ENCODE measurements around the gene RNF25. TPM values are rescaled to one million over a fixed set of nuclear protein-coding genes. Genes with fewer than 3 reads are reported as not detected.

Gene RNF25
- total RNA-seq, 1 donor from 2014 or later: 44.7 TPM

DNA sequence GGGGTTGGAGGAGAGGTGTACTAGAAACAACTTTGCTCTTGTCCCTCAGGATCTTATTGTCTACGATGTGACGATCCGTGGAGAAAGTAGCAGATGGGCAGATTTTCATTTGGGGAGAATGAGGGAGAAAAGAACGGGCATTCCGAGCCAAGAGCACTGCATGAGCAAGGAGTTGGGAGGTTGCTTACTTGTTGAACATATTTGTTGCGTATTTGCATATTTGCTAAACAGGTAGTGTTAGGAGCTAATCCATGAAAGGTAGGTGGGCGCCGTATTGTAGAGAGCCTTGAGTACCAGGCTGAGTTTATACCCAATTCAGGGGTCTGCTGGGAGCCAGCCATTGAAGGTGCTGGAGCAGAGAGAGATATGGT lies 11.8 kb downstream of the RNF25 start:
- Mint-ChIP-seq H3K4me1 (ENCODE audit: low read depth, unreplicated experiment) (peaks cover 5% of the 10 kb centered on the region), H3K9me3 (ENCODE audit: unreplicated experiment) (no peaks in the 10 kb centered on the region), H3K4me3 (ENCODE audit: unreplicated experiment) (peak overlapping the region; percentile 98), H3K27me3 (ENCODE audit: low read depth, unreplicated experiment) (no peaks in the 10 kb centered on the region), H3K36me3 (ENCODE audit: low read depth, unreplicated experiment) (peaks cover 6% of the 10 kb centered on the region), H3K27ac (ENCODE audit: unreplicated experiment) (no peak overlapping the region)
- Histone ChIP-seq H2AFZ (ENCODE audit: low read depth, low read length) (peak overlapping the region; percentile 93), H3K4me1 (ENCODE audit: insufficient read depth, low read length) (peaks cover 10% of the 10 kb centered on the region), H3K9me3 (ENCODE audit: insufficient read depth, low read depth, low read length) (no peaks in the 10 kb centered on the region), H3K36me3 (ENCODE audit: insufficient read depth, low read length) (peaks cover 37% of the 10 kb centered on the region), H3K27ac (ENCODE audit: low read depth, low read length) (peak overlapping the region; percentile 21), H3K27me3 (ENCODE audit: insufficient read depth, low read length) (no peaks in the 10 kb centered on the region), H3K4me2 (ENCODE audit: low read length) (peak overlapping the region; percentile 91), H3K79me2 (ENCODE audit: insufficient read depth, low read length) (peaks cover 64% of the 10 kb centered on the region), H3K9ac (ENCODE audit: low read length) (peak overlapping the region; percentile 82), H3K4me3 (ENCODE audit: insufficient read depth, low read depth, low read length) (peak overlapping the region; percentile 86), H4K20me1 (ENCODE audit: insufficient read depth, low read length) (peaks cover 22% of the 10 kb centered on the region)
- DNase-seq (ENCODE audit: low read depth): no peak
- TF ChIP-seq EZH2 (IDR thresholded peaks at IDR 0.05; ENCODE audit: insufficient read depth, low read length) (no peak), CTCF (IDR thresholded peaks at IDR 0.05; ENCODE audit: insufficient read depth, low read depth, low read length) (no peak)
- FAIRE-seq: no peak

- Mint-ChIP-seq H3K27me3 (ENCODE audit: low read depth, unreplicated experiment) (no peaks in the 10 kb centered on the region), H3K27ac (ENCODE audit: unreplicated experiment) (peak within 1 kb of the TSS; percentile 63), H3K9me3 (ENCODE audit: unreplicated experiment) (no peaks in the 10 kb centered on the region), H3K36me3 (ENCODE audit: low read depth, unreplicated experiment) (peaks cover 3% of the 10 kb centered on the region), H3K4me1 (ENCODE audit: low read depth, unreplicated experiment) (peaks cover 5% of the 10 kb centered on the region), H3K4me3 (ENCODE audit: unreplicated experiment) (peak within 1 kb of the TSS; percentile 98)
- H3K9me3 ChIP-seq (ENCODE audit: insufficient read depth, low read depth, low read length): no peaks in the 10 kb centered on the region
- TF ChIP-seq CTCF (IDR thresholded peaks at IDR 0.05; ENCODE audit: insufficient read depth, low read depth, low read length) (no peak), EZH2 (IDR thresholded peaks at IDR 0.05; ENCODE audit: insufficient read depth, low read length) (no peak)
- peak within 1 kb of the TSS; percentile 93 for H2AFZ ChIP-seq (ENCODE audit: low read depth, low read length)
- peak; percentile 69 for DNase-seq (ENCODE audit: low read depth)
- no peaks in the 10 kb centered on the region for H3K27me3 ChIP-seq (ENCODE audit: insufficient read depth, low read length)
- H3K4me3 ChIP-seq (ENCODE audit: insufficient read depth, low read depth, low read length): peak within 1 kb of the TSS; percentile 86
- peaks cover 66% of the 10 kb centered on the region for H3K79me2 ChIP-seq (ENCODE audit: insufficient read depth, low read length)
- H4K20me1 ChIP-seq (ENCODE audit: insufficient read depth, low read length): peaks cover 16% of the 10 kb centered on the region
- peak within 1 kb of the TSS; percentile 57 for H3K27ac ChIP-seq (ENCODE audit: low read depth, low read length)
- H3K4me1 ChIP-seq (ENCODE audit: insufficient read depth, low read length): peaks cover 10% of the 10 kb centered on the region
- no peak for FAIRE-seq
- peak within 1 kb of the TSS; percentile 82 for H3K9ac ChIP-seq (ENCODE audit: low read length)
- peak within 1 kb of the TSS; percentile 91 for H3K4me2 ChIP-seq (ENCODE audit: low read length)
- H3K36me3 ChIP-seq (ENCODE audit: insufficient read depth, low read length): peaks cover 36% of the 10 kb centered on the region
These were observed 12.4 kb downstream of the RNF25 start, which contains the start of the genes BCS1L and ZNF142 for GRCh38 chr2:218659258-218659987. Gene BCS1L, plus strand, starts transcription at chr2:218659683. Its CDS starts 1,305 bp downstream, at chr2:218660988. Gene ZNF142, minus strand, starts transcription at chr2:218659623. Its CDS starts 3,194 bp downstream, at chr2:218656429.
